Measurements from ENCODE around the gene KRT31.
"Not testable (repeated sequence)": the region's sequence is repeated elsewhere in the genome, so short reads cannot be mapped to it uniquely, and the experiment has no call there.

The KRT31 gene

GRCh38 chr17:41352597-41353366 is 44.6 kb downstream of the KRT31 start:
- H3K27me3 ChIP-seq (replicated peaks; ENCODE audit: control insufficient read depth, insufficient read depth, low read length) = no peaks in the 10 kb centered on the region
- no peak for DNase-seq (ENCODE audit: extremely low read depth, insufficient read length)
- no peaks in the 10 kb centered on the region for H3K36me3 ChIP-seq (ENCODE audit: control insufficient read depth, insufficient read depth, low read length)
- no peak overlapping the region for H3K4me3 ChIP-seq (replicated peaks; ENCODE audit: low read depth, low read length)
- TF ChIP-seq, protein P1, sequence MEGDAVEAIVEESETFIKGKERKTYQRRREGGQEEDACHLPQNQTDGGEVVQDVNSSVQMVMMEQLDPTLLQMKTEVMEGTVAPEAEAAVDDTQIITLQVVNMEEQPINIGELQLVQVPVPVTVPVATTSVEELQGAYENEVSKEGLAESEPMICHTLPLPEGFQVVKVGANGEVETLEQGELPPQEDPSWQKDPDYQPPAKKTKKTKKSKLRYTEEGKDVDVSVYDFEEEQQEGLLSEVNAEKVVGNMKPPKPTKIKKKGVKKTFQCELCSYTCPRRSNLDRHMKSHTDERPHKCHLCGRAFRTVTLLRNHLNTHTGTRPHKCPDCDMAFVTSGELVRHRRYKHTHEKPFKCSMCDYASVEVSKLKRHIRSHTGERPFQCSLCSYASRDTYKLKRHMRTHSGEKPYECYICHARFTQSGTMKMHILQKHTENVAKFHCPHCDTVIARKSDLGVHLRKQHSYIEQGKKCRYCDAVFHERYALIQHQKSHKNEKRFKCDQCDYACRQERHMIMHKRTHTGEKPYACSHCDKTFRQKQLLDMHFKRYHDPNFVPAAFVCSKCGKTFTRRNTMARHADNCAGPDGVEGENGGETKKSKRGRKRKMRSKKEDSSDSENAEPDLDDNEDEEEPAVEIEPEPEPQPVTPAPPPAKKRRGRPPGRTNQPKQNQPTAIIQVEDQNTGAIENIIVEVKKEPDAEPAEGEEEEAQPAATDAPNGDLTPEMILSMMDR (IDR thresholded peaks at IDR 0.05; ENCODE audit: insufficient read depth, low read length, poor library complexity, severe bottlenecking) = no peak

DNA sequence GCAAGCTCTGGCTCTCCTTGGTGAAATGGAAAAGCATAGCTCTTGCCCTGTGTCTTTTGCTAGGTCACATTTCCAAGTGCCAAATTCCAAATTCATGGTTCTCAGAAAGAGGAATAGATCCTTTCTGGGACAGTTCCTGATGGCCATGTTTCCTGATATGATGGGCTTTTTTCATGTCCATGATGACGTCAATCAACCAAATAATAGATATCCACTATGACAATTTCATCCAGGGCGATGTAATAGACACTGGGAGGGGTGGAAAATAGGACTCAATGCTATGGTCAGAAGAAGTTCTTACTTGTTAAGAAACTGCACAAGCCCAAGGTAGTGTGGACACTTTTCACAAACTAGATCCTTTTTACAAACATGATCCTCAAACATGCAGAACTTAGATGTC is 46.2 kb downstream of the KRT31 start:
- Histone ChIP-seq H3K36me3 (ENCODE audit: control insufficient read depth, insufficient read depth, low read length) (no peaks in the 10 kb centered on the region), H3K4me3 (replicated peaks; ENCODE audit: low read depth, low read length) (no peak overlapping the region), H3K27me3 (replicated peaks; ENCODE audit: control insufficient read depth, insufficient read depth, low read length) (no peaks in the 10 kb centered on the region)
- TF ChIP-seq, protein P1 (IDR thresholded peaks at IDR 0.05; ENCODE audit: insufficient read depth, low read length, poor library complexity, severe bottlenecking) = no peak
- no peak for DNase-seq (ENCODE audit: extremely low read depth, insufficient read length)

GRCh38 chr17:41350381-41350878 is 47.0 kb downstream of the KRT31 start, which contains the start of gene KRT33A:
Gene KRT33A (minus strand): TSS chr17:41350828. CDS start chr17:41350767, 61 bp downstream.
- DNase-seq (ENCODE audit: extremely low read depth, insufficient read length); H3K27me3 ChIP-seq (replicated peaks; ENCODE audit: control insufficient read depth, insufficient read depth, low read length): not testable (repeated sequence)

GRCh38 chr17:41347869-41348760 is 49.3 kb downstream of the KRT31 start:
- TF ChIP-seq, protein P1 (IDR thresholded peaks at IDR 0.05; ENCODE audit: insufficient read depth, low read length, poor library complexity, severe bottlenecking) = no peak
- no peaks in the 10 kb centered on the region for H3K36me3 ChIP-seq (ENCODE audit: control insufficient read depth, insufficient read depth, low read length)
- peaks cover 2% of the 10 kb centered on the region; the same call in 1 of the 2 replicates for H3K27me3 ChIP-seq (replicated peaks; ENCODE audit: control insufficient read depth, insufficient read depth, low read length)
- no peak overlapping the region for H3K4me3 ChIP-seq (replicated peaks; ENCODE audit: low read depth, low read length)
- DNase-seq (ENCODE audit: extremely low read depth, insufficient read length) = no peak

More at GRCh38 chr17:41350381-41350878, 47.0 kb downstream of the KRT31 start, which contains the start of gene KRT33A:
- H3K36me3 ChIP-seq (ENCODE audit: control insufficient read depth, insufficient read depth, low read length); H3K4me3 ChIP-seq (replicated peaks; ENCODE audit: low read depth, low read length): not testable (repeated sequence)

DNA sequence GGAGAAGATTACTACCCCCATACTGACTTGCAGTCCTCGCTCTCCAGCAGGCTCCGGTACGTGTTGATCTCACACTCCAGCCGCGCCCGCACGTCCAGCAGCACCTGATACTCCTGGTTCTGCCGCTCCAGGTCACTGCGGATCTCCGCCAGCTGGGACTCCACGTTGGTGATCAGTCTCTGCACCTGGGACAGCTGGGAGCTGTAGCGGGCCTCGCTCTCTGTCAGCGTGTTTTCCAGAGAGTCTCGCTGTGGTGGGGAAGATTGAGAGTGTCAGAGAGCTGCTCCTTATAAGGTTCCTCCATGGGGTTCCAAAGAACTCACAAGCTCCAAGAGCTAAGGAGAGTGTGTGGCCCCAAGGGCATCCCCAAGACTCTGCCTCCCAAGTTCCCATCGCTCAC is 51.0 kb downstream of the KRT31 start:
- H3K4me3 ChIP-seq (replicated peaks; ENCODE audit: low read depth, low read length); H3K36me3 ChIP-seq (ENCODE audit: control insufficient read depth, insufficient read depth, low read length); DNase-seq (ENCODE audit: extremely low read depth, insufficient read length); H3K27me3 ChIP-seq (replicated peaks; ENCODE audit: control insufficient read depth, insufficient read depth, low read length): not testable (repeated sequence)

- TF ChIP-seq, protein P1 (IDR thresholded peaks at IDR 0.05; ENCODE audit: insufficient read depth, low read length, poor library complexity, severe bottlenecking) = no peak
- H3K36me3 ChIP-seq (ENCODE audit: control insufficient read depth, insufficient read depth, low read length) = no peaks in the 10 kb centered on the region
- H3K4me3 ChIP-seq (replicated peaks; ENCODE audit: low read depth, low read length) = no peak overlapping the region
- no peak for DNase-seq (ENCODE audit: extremely low read depth, insufficient read length)
- peaks cover 2% of the 10 kb centered on the region; the same call in 1 of the 2 replicates for H3K27me3 ChIP-seq (replicated peaks; ENCODE audit: control insufficient read depth, insufficient read depth, low read length)
Observed at GRCh38 chr17:41345992-41346391, 51.4 kb downstream of the KRT31 start.

Measured in GM06990 (cell line).